Upper lobe of left lung (tissue), 6 donors: ENCODE measurements around the gene SNX7. TPM values are rescaled to one million over a fixed set of nuclear protein-coding genes. Genes with fewer than 3 reads are reported as not detected.

Source experiments
- ATAC-seq, 2 donors: fragments of 200-7000 bp; cut with Tn5 transposase; one replicate each; pipeline ENCODE4 v1.9.1; 2022; ENCODE audit warnings: mild to moderate bottlenecking in 2 of 2, moderate library complexity in 2 of 2; ENCODE audit not compliant: low FRiP score in 2 of 2
- DNase-seq, 2 donors: peaks; one replicate each; pipeline ENCODE4 v3.0.0-alpha.2; 2019 to 2020
- H3K27ac ChIP-seq, 4 donors: fragments of 200-600 bp; sonication (generic); one replicate each; pipeline ENCODE4 v1.5.1; 2016 to 2019
- H3K27me3 ChIP-seq, 4 donors: fragments of 200-600 bp; sonication (generic); one replicate each; pipeline ENCODE4 v1.5.1; 2017 to 2019
- H3K36me3 ChIP-seq, 4 donors: fragments of 200-600 bp; sonication (generic); one replicate each; pipeline ENCODE4 v1.5.1; 2016 to 2019
- H3K4me1 ChIP-seq, 4 donors: fragments of 200-600 bp; sonication (generic); one replicate each; pipeline ENCODE4 v1.5.1; 2018 to 2019
- H3K4me3 ChIP-seq, 4 donors: fragments of 200-600 bp; sonication (generic); one replicate each; pipeline ENCODE4 v1.5.1; 2017 to 2019; ENCODE audit warnings: mild to moderate bottlenecking in 2 of 4, moderate library complexity in 1 of 4
- H3K9me3 ChIP-seq, 4 donors: fragments of 200-600 bp; sonication (generic); one replicate each; pipeline ENCODE4 v1.5.1; 2018 to 2019
- CTCF ChIP-seq, 6 experiments: fragments of 450-650 bp in 4 of 6; fragments of 200-600 bp in 2 of 6; sonication (generic) in 2 of 6; IDR thresholded peaks; one replicate each; pipeline ENCODE4 v1.5.1; 2016 to 2019; ENCODE audit warnings: antibody characterized with exemption in 6 of 6
- EP300 ChIP-seq, 4 donors: sonication (generic); formaldehyde crosslinking; IDR thresholded peaks; one replicate each; pipeline ENCODE4 v1.5.1; 2017; ENCODE audit warnings: antibody characterized with exemption in 4 of 4, control low read depth in 2 of 4
- POLR2A ChIP-seq, 4 donors: fragments of 450-650 bp; IDR thresholded peaks; one replicate each; pipeline ENCODE4 v1.5.1; 2016 to 2017; ENCODE audit warnings: antibody characterized with exemption in 4 of 4, mild to moderate bottlenecking in 2 of 4
- POLR2AphosphoS5 ChIP-seq, 2 donors: sonication (generic); formaldehyde crosslinking; IDR thresholded peaks; one replicate each; pipeline ENCODE4 v1.5.1; 2017; ENCODE audit warnings: antibody characterized with exemption in 2 of 2
- WGBS, 2 donors: methylation state at CpG; one replicate each; pipeline ENCODE4 v1.1.5; 2017 to 2018; 5-methylcytosine and 5-hydroxymethylcytosine counted together
- total RNA-seq, 6 donors: library from RNA; depleted of rRNA in 4 of 6; stranded (reverse); fragments of >200 nt in 4 of 6; gene quantifications; one replicate each; pipeline versions ENCODE4 v1.1.0 to v1.2.1, GENCODE V29; 2016 to 2021
- donor health status: DM: no; HTN: no; CAD: no; lungs with moderate emphysema.
- donor health status: DM: no; HTN: yes; CAD: no; lungs with severe emphysema.

Gene SNX7
- total RNA-seq, 6 donors from 2014 or later, result 7.3 to 50.8 (median 15.7) TPM

GRCh38 chr1:98651116-98651632 lies 10.3 kb upstream of the SNX7 start:
- H3K27me3 ChIP-seq, result no peaks in the 10 kb centered on the region
- no peak for TF ChIP-seq EP300 (IDR thresholded peaks at IDR 0.05)
- TF ChIP-seq POLR2A (IDR thresholded peaks at IDR 0.05), result no peak
- TF ChIP-seq POLR2AphosphoS5 (IDR thresholded peaks at IDR 0.05), result no peak
- no peak for TF ChIP-seq CTCF (IDR thresholded peaks at IDR 0.05)
- ATAC-seq (no peak), DNase-seq (peak in 1 of 2 donors; percentile 43)
- no peaks in the 10 kb centered on the region for H3K9me3 ChIP-seq
- no peak overlapping the region for H3K27ac ChIP-seq
- H3K4me3 ChIP-seq, result no peak overlapping the region
- H3K36me3 ChIP-seq, result no peaks in the 10 kb centered on the region
- WGBS, 2 donors, result 73 to 80% methylated on average over 2 to 6 of the region's 6 CpGs
- no peaks in the 10 kb centered on the region for H3K4me1 ChIP-seq

DNA sequence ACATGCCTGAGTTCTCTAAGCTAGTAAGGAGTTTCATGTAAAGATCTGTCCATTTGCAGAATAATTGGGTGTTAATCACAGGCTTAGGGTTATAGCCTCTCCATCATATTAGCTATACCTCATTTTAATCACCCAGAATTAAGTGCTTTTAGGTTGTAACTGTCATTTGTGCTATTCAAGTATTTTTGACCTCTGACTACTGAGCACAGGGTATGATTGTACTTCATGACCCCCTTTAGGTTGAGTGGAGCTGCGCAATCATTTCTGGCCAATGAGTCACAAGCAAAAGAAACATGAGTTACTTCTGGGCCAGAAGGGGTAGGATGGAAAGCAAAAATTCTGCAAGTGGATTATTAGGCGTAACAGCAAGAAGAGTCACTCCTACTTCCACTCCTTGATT lies 8.4 kb upstream of the SNX7 start:
- DNase-seq, result no peak
- no peak for TF ChIP-seq POLR2AphosphoS5 (IDR thresholded peaks at IDR 0.05)
- TF ChIP-seq CTCF (IDR thresholded peaks at IDR 0.05), result no peak
- TF ChIP-seq EP300 (IDR thresholded peaks at IDR 0.05), result no peak
- no peak for TF ChIP-seq POLR2A (IDR thresholded peaks at IDR 0.05)
- H3K36me3 ChIP-seq, result no peaks in the 10 kb centered on the region
- no peaks in the 10 kb centered on the region for H3K9me3 ChIP-seq
- H3K4me3 ChIP-seq, result no peak overlapping the region
- 92 to 94% methylated on average over 2 of the region's 2 CpGs for WGBS, 2 donors
- no peaks in the 10 kb centered on the region for H3K27me3 ChIP-seq
- H3K27ac ChIP-seq, result no peak overlapping the region
- H3K4me1 ChIP-seq, result no peaks in the 10 kb centered on the region
- no peak for ATAC-seq

GRCh38 chr1:98659879-98660278 lies 1.6 kb upstream of the SNX7 start:
- Histone ChIP-seq H3K9me3 (no peaks in the 10 kb centered on the region), H3K27me3 (no peaks in the 10 kb centered on the region), H3K36me3 (no peaks in the 10 kb centered on the region), H3K27ac (no peak overlapping the region), H3K4me1 (peaks cover 0 to 9% (median 8%) of the 10 kb centered on the region in 4 donors), H3K4me3 (no peak overlapping the region)
- DNase-seq (no peak), ATAC-seq (no peak)
- TF ChIP-seq POLR2AphosphoS5 (IDR thresholded peaks at IDR 0.05), result no peak
- no peak for TF ChIP-seq CTCF (IDR thresholded peaks at IDR 0.05)
- TF ChIP-seq EP300 (IDR thresholded peaks at IDR 0.05), result no peak
- no peak for TF ChIP-seq POLR2A (IDR thresholded peaks at IDR 0.05)

DNA sequence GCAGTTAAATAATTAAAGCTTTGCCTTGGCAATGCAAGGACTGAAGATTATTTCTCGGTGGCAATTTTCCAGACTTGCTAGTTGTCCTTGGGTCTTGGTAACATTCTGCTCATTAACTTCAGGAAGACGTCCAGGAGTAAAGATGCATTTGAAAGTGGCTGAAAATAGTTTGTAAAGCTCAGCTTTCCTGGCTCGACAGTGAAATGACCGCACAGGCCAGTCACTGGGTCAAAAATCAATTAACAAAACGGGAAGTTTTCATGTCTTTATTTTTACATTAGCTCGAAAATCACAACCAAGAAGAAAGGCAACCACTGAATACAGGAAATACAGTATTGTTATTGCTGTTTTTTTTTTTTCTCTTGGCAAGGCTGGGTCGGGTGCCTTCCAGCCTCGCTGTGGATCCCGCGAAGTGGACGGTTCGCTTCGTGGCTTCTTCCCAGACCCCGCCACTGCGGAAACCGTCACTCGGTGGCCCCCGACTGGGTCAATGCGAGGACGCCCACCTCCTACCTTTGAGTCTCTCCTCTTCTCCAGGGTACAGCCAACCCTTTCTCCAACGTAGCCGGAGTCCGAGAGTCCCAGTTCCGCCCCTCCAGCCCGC lies 479 bp upstream of the SNX7 start:
- 3 to 5% methylated on average over 20 to 25 of the region's 25 CpGs for WGBS, 2 donors
- Histone ChIP-seq H3K27ac (peak overlapping the region; percentile 73 to 89 (median 80)), H3K9me3 (no peaks in the 10 kb centered on the region), H3K27me3 (no peaks in the 10 kb centered on the region), H3K4me1 (peaks cover 0 to 9% (median 8%) of the 10 kb centered on the region in 4 donors), H3K4me3 (peak overlapping the region; percentile 28 to 84 (median 80)), H3K36me3 (no peaks in the 10 kb centered on the region)
- no peak for DNase-seq
- peak; percentile 31 to 61 for ATAC-seq
- no peak for TF ChIP-seq POLR2AphosphoS5 (IDR thresholded peaks at IDR 0.05)
- peak in 1 of 4 donors; percentile 38 for TF ChIP-seq POLR2A (IDR thresholded peaks at IDR 0.05)
- no peak for TF ChIP-seq EP300 (IDR thresholded peaks at IDR 0.05)
- no peak for TF ChIP-seq CTCF (IDR thresholded peaks at IDR 0.05)

DNA sequence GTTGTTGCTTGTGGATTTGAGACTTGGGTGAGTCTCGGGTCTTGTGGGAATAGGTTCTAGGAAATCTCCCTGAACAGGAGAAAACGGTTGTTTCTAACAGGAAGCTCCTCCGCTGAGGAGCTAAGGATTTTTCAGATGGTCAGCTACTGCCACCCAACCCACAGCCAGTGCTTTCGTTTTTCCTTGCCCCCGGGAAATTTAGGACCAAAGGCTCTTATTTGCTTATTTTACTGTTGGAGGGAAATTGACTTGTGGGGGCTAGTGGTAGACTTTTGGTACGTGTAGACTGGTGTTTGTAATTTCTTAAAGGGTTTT lies 792 bp downstream of the SNX7 start:
- ATAC-seq (peak in 1 of 2 donors; percentile 17), DNase-seq (no peak)
- Histone ChIP-seq H3K4me1 (peaks cover 0 to 9% (median 8%) of the 10 kb centered on the region in 4 donors), H3K4me3 (peak overlapping the region; percentile 53 to 84 (median 80)), H3K27ac (peak overlapping the region; percentile 73 to 89 (median 80)), H3K9me3 (no peaks in the 10 kb centered on the region), H3K36me3 (no peaks in the 10 kb centered on the region), H3K27me3 (no peaks in the 10 kb centered on the region)
- WGBS, 2 donors, result 0 to 1% methylated on average over 6 of the region's 6 CpGs
- TF ChIP-seq CTCF (IDR thresholded peaks at IDR 0.05), result no peak
- no peak for TF ChIP-seq POLR2A (IDR thresholded peaks at IDR 0.05)
- TF ChIP-seq POLR2AphosphoS5 (IDR thresholded peaks at IDR 0.05), result no peak
- no peak for TF ChIP-seq EP300 (IDR thresholded peaks at IDR 0.05)
